Breast epithelium (tissue), 4 donors: ENCODE data around the gene MUC5AC. TPM values are rescaled to one million over a fixed set of nuclear protein-coding genes. Genes with fewer than 3 reads are reported as not detected.
"Not testable (repeated sequence)": the region's sequence is repeated elsewhere in the genome, so short reads cannot be mapped to it uniquely, and the experiment has no call there.

Source experiments
- DNase-seq, 2 donors: peaks; one replicate each; pipeline ENCODE4 v3.0.0-alpha.2; 2019; ENCODE audit warnings: low spot score in 2 of 2
- H3K27ac ChIP-seq, 2 donors: fragments of 200-600 bp; sonication (generic) in 1 of 2; one replicate each; pipeline ENCODE4 v1.5.1; 2016 to 2019; ENCODE audit warnings: mild to moderate bottlenecking in 1 of 2
- H3K27me3 ChIP-seq, 2 donors: fragments of 200-600 bp; sonication (generic) in 1 of 2; one replicate each; pipeline versions ENCODE4 v1.5.1 to v1.6.0; 2017 to 2019; ENCODE audit warnings: control low read depth in 1 of 2, mild to moderate bottlenecking in 1 of 2
- H3K36me3 ChIP-seq: fragments of 200-600 bp; one replicate; pipeline ENCODE4 v1.5.1; 2019
- H3K4me1 ChIP-seq, 2 donors: fragments of 200-600 bp; sonication (generic); one replicate each; pipeline ENCODE4 v1.5.1; 2016 to 2019; ENCODE audit warnings: control low read depth in 1 of 2
- H3K4me3 ChIP-seq, 3 donors: fragments of 200-600 bp; sonication (generic); 1 replicate in 2 of 3; 2 replicates in 1 of 3; pipeline ENCODE4 v1.5.1; 2016 to 2019; ENCODE audit warnings: mild to moderate bottlenecking in 3 of 3, moderate library complexity in 2 of 3
- H3K9me3 ChIP-seq, 2 donors: fragments of 200-600 bp; sonication (generic) in 1 of 2; one replicate each; pipeline ENCODE4 v1.5.1; 2016 to 2019; ENCODE audit warnings: control low read depth in 1 of 2
- POLR2A ChIP-seq: fragments of 450-650 bp; IDR thresholded peaks from one replicate; pipeline ENCODE4 v1.6.1; 2016; ENCODE audit warnings: antibody characterized with exemption, mild to moderate bottlenecking, moderate library complexity
- POLR2AphosphoS5 ChIP-seq, 3 donors: sonication (generic); formaldehyde crosslinking; IDR thresholded peaks; one replicate each; pipeline ENCODE4 v1.6.1; 2017; ENCODE audit warnings: antibody characterized with exemption in 3 of 3
- intact Hi-C: fragments of 100-400 bp; cut with DNase I; formaldehyde crosslinking; loops from one replicate; pipeline ENCODE4 v1.15.1; 2023; ENCODE audit warnings: low total_unique reads
- total RNA-seq, 3 donors: library from RNA; depleted of rRNA; stranded (reverse); fragments of >200 nt; gene quantifications; one replicate each; pipeline ENCODE4 v1.1.0, GENCODE V29; 2016
- TF ChIP-seq, protein P1 (sequence below), 3 donors: fragments of 450-650 bp; IDR thresholded peaks; one replicate each; pipeline ENCODE4 v1.5.1; 2016 to 2017; ENCODE audit warnings: antibody characterized with exemption in 3 of 3, mild to moderate bottlenecking in 3 of 3, moderate library complexity in 3 of 3

MUC5AC gene
- total RNA-seq, 3 donors from 2014 or later, result not detected

GRCh38 chr11:1181420-1181819 lies 23.7 kb downstream of the MUC5AC start:
- H3K4me1 ChIP-seq, result no peaks in the 10 kb centered on the region
- peaks cover 0 to 44% of the 10 kb centered on the region in 2 donors for H3K27me3 ChIP-seq
- TF ChIP-seq, protein P1, sequence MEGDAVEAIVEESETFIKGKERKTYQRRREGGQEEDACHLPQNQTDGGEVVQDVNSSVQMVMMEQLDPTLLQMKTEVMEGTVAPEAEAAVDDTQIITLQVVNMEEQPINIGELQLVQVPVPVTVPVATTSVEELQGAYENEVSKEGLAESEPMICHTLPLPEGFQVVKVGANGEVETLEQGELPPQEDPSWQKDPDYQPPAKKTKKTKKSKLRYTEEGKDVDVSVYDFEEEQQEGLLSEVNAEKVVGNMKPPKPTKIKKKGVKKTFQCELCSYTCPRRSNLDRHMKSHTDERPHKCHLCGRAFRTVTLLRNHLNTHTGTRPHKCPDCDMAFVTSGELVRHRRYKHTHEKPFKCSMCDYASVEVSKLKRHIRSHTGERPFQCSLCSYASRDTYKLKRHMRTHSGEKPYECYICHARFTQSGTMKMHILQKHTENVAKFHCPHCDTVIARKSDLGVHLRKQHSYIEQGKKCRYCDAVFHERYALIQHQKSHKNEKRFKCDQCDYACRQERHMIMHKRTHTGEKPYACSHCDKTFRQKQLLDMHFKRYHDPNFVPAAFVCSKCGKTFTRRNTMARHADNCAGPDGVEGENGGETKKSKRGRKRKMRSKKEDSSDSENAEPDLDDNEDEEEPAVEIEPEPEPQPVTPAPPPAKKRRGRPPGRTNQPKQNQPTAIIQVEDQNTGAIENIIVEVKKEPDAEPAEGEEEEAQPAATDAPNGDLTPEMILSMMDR (IDR thresholded peaks at IDR 0.05), result no peak
- TF ChIP-seq POLR2AphosphoS5 (IDR thresholded peaks at IDR 0.05) (no peak), POLR2A (no peak)
- no peaks in the 10 kb centered on the region for H3K36me3 ChIP-seq
- intact Hi-C loops, result no loop called here
- no peak overlapping the region for H3K4me3 ChIP-seq
- H3K27ac ChIP-seq, result no peak overlapping the region
- H3K9me3 ChIP-seq, result no peaks in the 10 kb centered on the region
- no peak for DNase-seq

DNA sequence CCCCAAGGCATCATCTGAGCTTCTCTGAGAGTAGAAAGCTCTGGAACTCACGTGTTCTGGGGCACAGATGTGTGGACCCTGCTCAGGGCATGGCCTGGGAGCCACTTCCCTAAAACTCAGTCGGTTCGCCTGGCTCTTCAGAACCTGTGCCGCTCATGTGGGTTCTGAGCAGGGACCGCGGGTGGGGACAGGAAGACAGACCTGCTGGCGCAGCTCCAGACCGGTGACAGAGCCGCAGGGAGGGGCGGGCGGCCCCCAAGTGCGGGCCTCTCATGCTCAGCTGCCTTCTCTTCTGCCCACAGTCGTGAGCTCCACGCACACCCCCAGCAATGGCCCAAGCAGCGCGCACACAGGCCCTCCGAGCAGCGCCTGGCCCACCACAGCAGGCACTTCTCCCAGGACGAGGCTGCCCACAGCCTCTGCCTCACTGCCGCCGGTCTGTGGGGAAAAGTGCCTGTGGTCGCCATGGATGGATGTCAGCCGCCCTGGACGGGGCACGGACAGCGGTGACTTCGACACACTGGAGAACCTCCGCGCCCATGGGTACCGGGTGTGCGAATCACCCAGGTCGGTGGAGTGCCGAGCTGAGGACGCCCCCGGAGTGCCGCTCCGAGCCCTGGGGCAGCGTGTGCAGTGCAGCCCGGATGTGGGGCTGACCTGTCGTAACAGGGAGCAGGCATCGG lies 24.2 kb downstream of the MUC5AC start:
- peaks cover 0 to 44% of the 10 kb centered on the region in 2 donors for H3K27me3 ChIP-seq
- H3K4me3 ChIP-seq, result no peak overlapping the region
- no peak for DNase-seq
- TF ChIP-seq, protein P1 (IDR thresholded peaks at IDR 0.05), result no peak
- TF ChIP-seq POLR2A (no peak), POLR2AphosphoS5 (IDR thresholded peaks at IDR 0.05) (no peak)
- intact Hi-C loops, result no loop called here
- no peaks in the 10 kb centered on the region for H3K4me1 ChIP-seq
- no peaks in the 10 kb centered on the region for H3K9me3 ChIP-seq
- H3K27ac ChIP-seq, result no peak overlapping the region
- H3K36me3 ChIP-seq, result no peaks in the 10 kb centered on the region

- intact Hi-C loops, DNase-seq, H3K4me3 ChIP-seq, H3K27ac ChIP-seq, H3K4me1 ChIP-seq, H3K9me3 ChIP-seq, H3K36me3 ChIP-seq: not testable (repeated sequence)
- peaks cover 0 to 35% of the 10 kb centered on the region in 2 donors for H3K27me3 ChIP-seq
Observed at GRCh38 chr11:1184139-1184538, 26.4 kb downstream of the MUC5AC start.

- DNase-seq, intact Hi-C loops, H3K4me1 ChIP-seq, H3K4me3 ChIP-seq, H3K27ac ChIP-seq, H3K36me3 ChIP-seq, H3K9me3 ChIP-seq: not testable (repeated sequence)
- H3K27me3 ChIP-seq, result peaks cover 0 to 16% of the 10 kb centered on the region in 2 donors
Observed at GRCh38 chr11:1188451-1189130, 30.8 kb downstream of the MUC5AC start.

GRCh38 chr11:1189816-1190215 lies 32.1 kb downstream of the MUC5AC start:
- H3K27me3 ChIP-seq, result peaks cover 0 to 20% of the 10 kb centered on the region in 2 donors
- not testable (repeated sequence) for DNase-seq

GRCh38 chr11:1191786-1192470 lies 34.2 kb downstream of the MUC5AC start:
- H3K4me1 ChIP-seq, H3K27ac ChIP-seq, H3K9me3 ChIP-seq, intact Hi-C loops, H3K36me3 ChIP-seq, H3K4me3 ChIP-seq: not testable (repeated sequence)
- peak in 1 of 2 donors; percentile 36 for DNase-seq
- peaks cover 4 to 38% of the 10 kb centered on the region in 2 donors for H3K27me3 ChIP-seq

More at GRCh38 chr11:1189816-1190215, 32.1 kb downstream of the MUC5AC start:
- H3K36me3 ChIP-seq, H3K4me3 ChIP-seq, H3K4me1 ChIP-seq, H3K27ac ChIP-seq, H3K9me3 ChIP-seq, intact Hi-C loops: not testable (repeated sequence)

DNA sequence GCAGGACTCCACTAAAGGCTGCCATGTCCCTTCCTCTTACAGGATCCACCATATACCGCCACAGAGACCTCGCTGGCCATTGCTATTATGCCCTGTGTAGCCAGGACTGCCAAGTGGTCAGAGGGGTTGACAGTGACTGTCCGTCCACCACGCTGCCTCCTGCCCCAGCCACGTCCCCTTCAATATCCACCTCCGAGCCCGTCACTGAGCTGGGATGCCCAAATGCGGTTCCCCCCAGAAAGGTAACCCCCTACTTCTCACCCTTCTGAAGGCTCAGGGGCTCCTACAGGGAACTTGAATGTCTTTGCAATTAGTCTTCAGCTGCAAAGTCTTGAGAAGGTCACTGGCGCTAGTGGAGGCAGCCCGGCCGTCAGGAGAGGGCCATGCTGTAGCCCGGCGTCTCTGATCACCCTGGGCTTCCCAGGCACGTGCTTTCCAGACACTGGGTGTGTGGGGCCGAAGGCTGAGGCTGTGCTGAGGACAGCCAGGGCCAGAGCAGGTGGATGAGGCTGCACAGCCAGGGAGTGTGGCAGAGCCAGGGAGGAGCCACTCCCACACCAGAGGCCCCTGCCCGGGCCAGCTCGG lies 35.1 kb downstream of the MUC5AC start:
- intact Hi-C loops, result no loop called here
- H3K9me3 ChIP-seq, result peaks cover 0 to 4% of the 10 kb centered on the region in 2 donors
- DNase-seq, result peak in 1 of 2 donors; percentile 12
- TF ChIP-seq POLR2A, result no peak
- TF ChIP-seq POLR2AphosphoS5 (IDR thresholded peaks at IDR 0.05), result no peak
- TF ChIP-seq, protein P1 (IDR thresholded peaks at IDR 0.05), result no peak
- no peak overlapping the region for H3K27ac ChIP-seq
- H3K4me1 ChIP-seq, result no peaks in the 10 kb centered on the region
- H3K27me3 ChIP-seq, result peaks cover 9 to 47% of the 10 kb centered on the region in 2 donors
- no peaks in the 10 kb centered on the region for H3K36me3 ChIP-seq
- H3K4me3 ChIP-seq, result no peak overlapping the region
